GM12878 (cell line): ENCODE measurements around the gene TCOF1. TPM values are rescaled to one million over a fixed set of nuclear protein-coding genes. Genes with fewer than 3 reads are reported as not detected.

ENCODE experiments used
- ATF7 ChIP-seq: fragments of 450-650 bp; IDR thresholded peaks from 2 replicates; pipeline ENCODE4 v1.6.1; 2016; ENCODE audit warnings: low read depth, mild to moderate bottlenecking
- CHD4 ChIP-seq: fragments of 200-600 bp; sonication (generic); IDR thresholded peaks from 2 replicates; pipeline ENCODE4 v1.6.1; 2016; ENCODE audit warnings: mild to moderate bottlenecking
- DPF2 ChIP-seq: fragments of 450-650 bp; IDR thresholded peaks from 2 replicates; pipeline ENCODE4 v1.6.1; 2017; ENCODE audit warnings: mild to moderate bottlenecking
- E2F8 ChIP-seq: fragments of 450-650 bp; IDR thresholded peaks from 2 replicates; pipeline ENCODE4 v1.6.1; 2018; ENCODE audit warnings: mild to moderate bottlenecking, low read depth, moderate library complexity; ENCODE audit not compliant: partially characterized antibody
- FOS ChIP-seq: IDR thresholded peaks from 3 replicates; pipeline ENCODE4 v1.6.1; 2011; ENCODE audit warnings: borderline replicate concordance; ENCODE audit not compliant: insufficient read length; ENCODE audit errors: extremely low read depth
- LARP7 ChIP-seq: fragments of 450-650 bp; IDR thresholded peaks from 2 replicates; pipeline ENCODE4 v1.6.1; 2017; ENCODE audit warnings: mild to moderate bottlenecking
- NKRF ChIP-seq: fragments of 450-650 bp; conservative IDR thresholded peaks from 2 replicates; pipeline ENCODE4 v1.6.1; 2017; ENCODE audit warnings: mild to moderate bottlenecking, moderate library complexity
- PAX8 ChIP-seq: fragments of 450-650 bp; IDR thresholded peaks from 2 replicates; pipeline ENCODE4 v1.6.1; 2017; ENCODE audit warnings: mild to moderate bottlenecking, moderate library complexity
- POLR2A ChIP-seq: IDR thresholded peaks from 2 replicates; pipeline ENCODE4 v1.6.1; 2011; ENCODE audit warnings: low read depth, mild to moderate bottlenecking, low read length
- RELA ChIP-seq: fragments of 450-650 bp; IDR thresholded peaks from 2 replicates; pipeline ENCODE4 v1.8.0; 2014; ENCODE audit warnings: borderline replicate concordance; ENCODE audit not compliant: partially characterized antibody
- SREBF1 ChIP-seq: IDR thresholded peaks from 2 replicates; pipeline ENCODE4 v1.6.1; 2012; ENCODE audit warnings: mild to moderate bottlenecking, low read length
- STAT3 ChIP-seq: IDR thresholded peaks from 2 replicates; pipeline ENCODE4 v1.6.1; 2011; ENCODE audit warnings: low read depth, low read length, improper control_type of control experiment
- ZNF274 ChIP-seq: IDR thresholded peaks from one replicate; pipeline ENCODE4 v1.8.0; 2011; ENCODE audit not compliant: insufficient read length, insufficient read depth
- ZNF384 ChIP-seq: IDR thresholded peaks from 2 replicates; pipeline ENCODE4 v1.6.1; 2012; ENCODE audit warnings: low read depth, mild to moderate bottlenecking, low read length, improper control_type of control experiment, borderline replicate concordance
- polyA plus RNA-seq, 11 experiments: library from polyadenylated mRNA; depleted of rRNA in 4 of 11; unstranded in 6 of 11; stranded (reverse) in 5 of 11; fragments of >200 nt; fragmentation: Nextera tagmentation in 4 of 11; fragmentation: Illumina TruSeq in 1 of 11; extraction: Ambion mirVana in 4 of 11; extraction: Trizol in 1 of 11; gene quantifications; 1 replicate in 1 of 11; 2 replicates in 10 of 11; pipeline versions ENCODE4 v1.2.1 to v1.2.3, GENCODE V29; 2011 to 2016; ENCODE audit warnings: inconsistent platforms in 2 of 11, missing spikeins in 2 of 11, low read depth in 1 of 11
- total RNA-seq, 4 experiments: library from RNA; depleted of rRNA in 3 of 4; stranded (reverse); fragments of >200 nt in 3 of 4; fragmentation: Illumina TruSeq in 1 of 4; extraction: Trizol in 1 of 4; gene quantifications; 2 replicates each; pipeline versions ENCODE4 v1.2.1 to v1.2.3, GENCODE V29; 2013 to 2021

The TCOF1 gene
- total and polyA plus RNA-seq, 10 of the 15 experiments (the other 5 are each of a cell fraction or from before 2014, with no cell fraction given), result 8.7 to 83.9 (median 38.9) TPM

- TF ChIP-seq FOS (no peak), E2F8 (peak; percentile 13), DPF2 (peak; percentile 8; the same call in 1 of the 2 replicates), SREBF1 (no peak), ATF7 (peak; percentile 26; the same call in 1 of the 2 replicates), ZNF274 (no peak), PAX8 (peak; percentile 30; the same call in 1 of the 2 replicates), CHD4 (no peak), ZNF384 (peak; percentile 97), RELA (peak; percentile 26), POLR2A (peak; percentile 82), NKRF (0 out of 2 replicates have a peak, but pooled peaks have one; percentile 22), LARP7 (peak; percentile 23; the same call in 1 of the 2 replicates), STAT3 (no peak)
Observed at GRCh38 chr5:150410524-150411244, 53.2 kb downstream of the TCOF1 start (continued).
